ENCODE measurements around the gene HADH.
"Not testable (repeated sequence)": the region's sequence is repeated elsewhere in the genome, so short reads cannot be mapped to it uniquely, and the experiment has no call there.

HADH gene

DNA sequence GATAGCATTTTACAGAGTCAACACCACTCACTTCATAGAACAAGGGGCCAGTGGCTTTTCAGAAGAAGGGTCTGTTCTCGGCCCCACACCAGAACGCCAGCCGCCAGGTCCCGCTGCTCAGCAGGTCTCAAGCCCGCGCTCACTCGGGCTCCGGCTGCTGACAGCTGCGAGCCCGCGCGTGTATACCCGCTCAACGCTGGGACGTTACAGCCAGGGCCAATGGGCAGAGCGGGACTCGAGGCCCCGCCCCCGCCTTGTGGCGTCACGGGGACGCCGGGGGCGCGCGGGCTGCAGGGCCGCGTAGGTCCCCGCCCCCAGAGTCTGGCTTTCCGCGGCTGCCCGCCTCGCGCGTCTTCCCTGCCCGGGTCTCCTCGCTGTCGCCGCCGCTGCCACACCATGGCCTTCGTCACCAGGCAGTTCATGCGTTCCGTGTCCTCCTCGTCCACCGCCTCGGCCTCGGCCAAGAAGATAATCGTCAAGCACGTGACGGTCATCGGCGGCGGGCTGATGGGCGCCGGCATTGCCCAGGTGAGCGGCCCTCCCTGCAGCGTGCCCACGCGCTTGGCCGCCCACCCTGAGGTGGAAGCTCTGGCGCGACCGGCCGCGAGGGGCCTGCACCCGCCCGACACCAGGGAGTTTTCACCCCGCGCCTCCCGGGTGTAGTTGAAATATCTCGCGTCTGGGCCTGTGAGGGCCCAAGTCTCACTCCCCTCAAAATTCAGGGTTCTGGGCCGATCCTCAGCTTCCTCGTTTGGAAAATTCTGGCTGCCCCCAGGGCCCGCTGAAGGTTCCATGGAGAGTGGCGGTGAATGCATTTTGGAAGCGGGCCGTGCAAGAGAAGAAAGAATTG lies at the start of gene HADH:
HADH (plus strand) TSS at position 353 of the 850 bp plus-strand sequence; CDS start at position 397, 44 bp downstream.
- DNase-seq (ENCODE audit: low read depth) = peak; percentile 87

DNA sequence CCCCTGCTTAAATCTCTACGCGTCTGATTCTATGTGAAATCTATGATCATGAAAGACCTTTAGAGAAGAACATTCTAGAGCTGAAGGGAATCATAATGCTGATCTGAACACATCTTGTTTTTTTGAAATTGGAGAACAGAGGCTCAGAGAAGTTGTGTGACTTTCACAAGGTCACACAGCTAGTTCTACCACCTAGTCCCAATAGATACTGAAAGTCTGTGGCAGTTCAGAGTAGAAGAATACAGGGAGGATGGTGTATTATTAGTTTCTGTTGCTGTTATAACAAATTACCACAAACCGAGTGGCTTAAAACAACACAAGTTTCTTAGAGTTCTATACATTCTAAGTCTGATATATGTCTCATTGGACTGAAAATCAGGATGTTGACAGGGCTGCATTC lies 43.9 kb upstream of the HADH start:
- no peak for DNase-seq (ENCODE audit: low read depth)

DNA sequence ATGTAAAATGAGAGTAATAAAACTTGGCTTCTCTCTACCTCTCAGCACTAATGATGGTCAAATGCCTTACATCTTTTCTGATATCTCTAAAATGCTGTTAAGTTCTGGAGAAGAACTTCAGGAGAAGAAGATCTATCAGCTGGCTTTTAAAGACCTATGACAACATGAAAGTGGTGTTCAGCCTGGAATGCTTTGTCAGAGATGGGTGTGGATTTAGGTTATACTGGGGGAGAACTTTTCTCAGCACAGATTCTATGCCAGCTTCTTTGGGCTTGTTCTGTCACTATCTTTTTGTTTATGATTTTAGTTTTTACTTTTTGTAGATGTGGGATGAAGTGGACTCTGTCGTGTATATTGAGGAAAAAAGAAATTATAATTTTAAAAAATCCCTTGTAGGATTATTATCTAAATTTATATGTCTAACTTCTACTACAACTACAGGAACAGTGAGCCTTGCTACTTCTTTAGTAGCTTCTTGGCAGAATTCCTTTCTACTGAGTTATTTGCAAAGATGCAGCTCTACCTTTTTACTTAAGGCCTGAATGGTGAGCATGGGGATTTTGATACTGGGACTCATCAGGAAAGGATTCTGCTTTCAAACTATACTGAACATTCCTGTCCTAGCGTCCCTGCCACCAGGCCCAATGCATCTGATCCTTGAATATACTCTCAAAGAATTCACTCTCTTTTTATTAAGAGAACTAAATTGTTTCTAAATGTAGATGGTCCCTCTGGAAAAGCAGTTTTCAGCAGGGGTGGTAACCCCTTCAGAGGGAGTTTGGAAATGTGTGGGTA lies 38.7 kb upstream of the HADH start:
- DNase-seq (ENCODE audit: low read depth) = no peak

DNA sequence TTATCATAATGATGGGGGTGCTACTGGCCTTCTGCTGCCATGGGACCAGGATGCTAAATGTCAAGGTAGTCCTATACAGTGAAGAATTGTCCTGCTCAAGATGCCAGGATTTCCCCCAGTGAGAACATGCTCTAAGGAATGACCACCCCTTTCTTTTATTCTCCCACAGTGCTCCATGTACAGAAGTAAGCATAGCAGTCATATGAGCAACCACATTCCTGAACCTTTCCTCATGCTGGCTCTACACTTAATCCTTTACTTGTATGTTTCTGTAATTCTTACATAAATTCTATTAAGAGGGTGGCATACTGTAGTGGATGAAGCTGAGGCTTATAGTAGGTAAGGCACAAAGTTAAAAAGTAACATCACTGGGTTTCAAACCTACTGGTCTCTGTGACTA lies 38.1 kb upstream of the HADH start:
- no peak for DNase-seq (ENCODE audit: low read depth)

DNA sequence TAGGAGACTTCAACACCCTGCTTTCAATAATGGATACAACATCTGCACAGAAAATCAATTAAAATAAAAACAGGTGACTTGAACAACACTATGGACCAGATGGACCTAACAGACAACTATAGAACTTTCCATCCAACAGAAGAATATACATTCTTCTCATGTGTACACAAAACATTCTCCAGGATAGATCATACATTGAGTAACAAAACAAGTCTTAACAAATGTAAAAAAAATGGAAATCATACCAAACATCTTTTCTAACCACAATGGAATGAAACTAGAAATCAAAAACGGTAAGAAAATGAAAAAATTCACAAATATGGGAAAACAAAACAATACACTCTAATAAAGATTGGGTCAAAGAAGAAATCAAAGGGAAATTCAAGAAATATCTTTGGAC lies 33.7 kb upstream of the HADH start:
- no peak for DNase-seq (ENCODE audit: low read depth)

DNA sequence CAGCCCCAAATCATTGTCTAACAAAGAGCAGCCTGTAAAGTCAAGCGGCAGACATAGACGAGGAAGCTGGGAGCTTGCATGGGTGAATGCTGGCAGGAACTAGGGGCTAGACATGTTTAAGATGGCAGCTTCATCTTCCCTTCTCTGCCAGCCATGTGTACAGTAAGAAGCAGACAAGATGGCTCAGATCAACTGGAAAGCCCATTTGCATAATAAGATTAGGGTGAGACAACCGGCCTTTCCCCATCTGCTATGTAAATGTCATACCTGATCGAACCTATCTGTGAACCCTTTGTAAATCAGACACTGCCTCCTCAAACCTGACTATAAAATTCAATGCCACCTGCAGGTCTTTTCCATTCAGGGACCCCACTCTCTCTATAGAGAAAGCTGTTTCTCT lies 22.8 kb upstream of the HADH start:
- DNase-seq (ENCODE audit: low read depth) = no peak

DNA sequence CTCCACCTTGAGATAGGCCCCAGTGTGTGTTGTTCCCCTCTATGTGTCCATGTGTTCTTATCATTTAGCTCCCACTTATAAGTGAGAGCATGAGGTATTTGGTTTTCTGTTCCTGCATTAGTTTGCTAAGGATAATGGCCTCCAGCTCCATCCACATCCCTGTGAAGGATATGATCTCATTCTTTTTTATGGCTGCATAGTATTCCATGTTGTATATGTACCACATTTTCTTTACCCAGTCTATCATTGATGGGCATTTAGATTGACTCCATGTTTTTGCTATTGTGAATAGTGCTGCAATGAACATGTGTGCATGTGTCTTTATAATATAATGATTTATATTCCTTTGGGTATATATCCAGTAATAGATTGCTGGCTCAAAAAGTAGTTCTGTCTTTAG lies 22.2 kb upstream of the HADH start:
- DNase-seq (ENCODE audit: low read depth) = not testable (repeated sequence)

DNA sequence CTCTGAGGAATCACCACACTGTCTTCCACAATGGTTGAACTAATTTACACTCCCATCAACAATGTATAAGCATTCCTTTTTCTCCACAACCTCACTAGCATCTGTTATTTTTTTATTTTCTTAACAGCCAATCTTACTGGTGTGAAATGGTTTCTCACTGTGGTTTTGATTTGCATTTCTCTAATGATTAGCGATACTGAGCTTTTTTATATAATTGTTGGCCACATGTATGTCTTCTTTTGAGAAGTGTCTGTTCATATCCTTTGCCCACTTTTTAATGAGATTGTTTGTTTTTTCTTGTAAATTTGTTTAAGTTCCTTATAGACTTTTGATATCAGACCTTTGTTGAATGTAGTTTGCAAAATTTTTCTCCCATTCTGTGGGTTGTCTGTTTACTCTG lies 21.8 kb upstream of the HADH start:
- DNase-seq (ENCODE audit: low read depth) = not testable (repeated sequence)

DNA sequence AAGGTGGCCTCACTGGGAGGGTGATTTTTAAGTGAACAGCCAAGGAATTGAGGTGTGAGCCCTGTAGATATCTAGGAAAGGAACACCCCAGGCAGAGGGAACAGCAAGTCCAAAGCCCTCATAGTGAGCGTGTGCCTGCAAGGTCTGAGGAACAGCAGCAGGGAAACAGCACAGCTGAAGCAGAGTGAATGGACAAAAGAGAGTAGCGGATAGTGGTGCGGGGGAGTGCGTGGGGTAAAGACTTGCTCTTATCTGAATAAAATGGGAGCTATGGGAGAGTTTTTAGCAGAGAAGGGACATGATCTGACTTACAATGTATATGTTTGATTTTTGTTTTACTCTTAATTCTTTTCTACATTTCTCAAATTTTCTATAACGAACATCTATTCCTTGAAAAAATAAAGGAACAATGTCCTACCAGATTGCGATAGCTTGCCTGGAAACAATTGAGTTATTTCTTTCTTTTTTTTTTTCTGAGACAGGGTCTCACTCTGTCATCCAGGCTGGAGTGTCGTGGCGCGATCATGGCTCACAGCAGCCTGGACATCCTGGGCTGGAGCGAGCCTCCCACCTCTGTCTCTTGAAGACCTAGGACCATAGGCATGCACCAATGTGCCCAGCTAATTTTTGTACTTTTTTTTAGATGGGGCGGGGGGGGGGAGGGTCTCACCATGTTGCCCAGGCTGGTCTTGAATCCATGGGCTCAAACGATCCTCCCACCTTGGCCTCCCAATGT lies 19.5 kb upstream of the HADH start:
- no peak for DNase-seq (ENCODE audit: low read depth)

DNA sequence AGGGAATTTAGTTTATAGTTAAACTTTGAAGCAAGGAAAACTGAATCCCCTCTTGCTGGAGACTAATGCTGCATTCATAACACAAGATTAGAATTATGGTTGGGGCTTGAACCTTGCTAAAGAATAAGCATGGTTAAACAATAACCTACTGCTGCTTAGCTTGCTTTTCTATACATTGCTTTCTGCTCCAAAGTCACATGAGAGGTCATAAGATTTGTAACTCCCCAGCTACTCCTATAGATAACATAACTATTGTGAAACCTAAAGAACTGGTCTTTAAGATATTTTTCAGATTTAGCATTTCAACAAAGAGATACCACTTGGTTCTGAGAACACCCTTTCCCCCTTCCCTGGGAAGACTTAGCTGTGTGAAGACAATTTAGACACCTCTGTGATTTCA lies 17.1 kb upstream of the HADH start:
- no peak for DNase-seq (ENCODE audit: low read depth)

DNA sequence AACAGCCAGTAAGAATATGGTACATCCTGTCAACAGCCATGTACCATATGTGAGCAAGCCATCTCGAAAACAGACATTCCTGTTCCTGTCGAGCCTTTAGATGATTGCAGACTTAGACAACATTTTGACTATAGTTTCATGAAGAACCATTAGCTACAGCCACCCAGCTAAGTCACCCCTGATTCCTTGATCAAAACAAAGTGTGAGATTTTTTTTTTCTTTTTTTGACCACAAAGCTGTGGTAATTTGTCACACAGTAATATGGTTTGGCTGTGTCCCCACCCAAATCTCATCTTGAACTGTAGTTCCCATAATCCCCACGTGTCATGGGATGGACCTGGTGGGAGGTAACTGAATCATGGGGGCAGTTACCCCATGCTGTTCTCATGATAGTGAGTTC lies 15.2 kb upstream of the HADH start:
- DNase-seq (ENCODE audit: low read depth) = no peak

DNA sequence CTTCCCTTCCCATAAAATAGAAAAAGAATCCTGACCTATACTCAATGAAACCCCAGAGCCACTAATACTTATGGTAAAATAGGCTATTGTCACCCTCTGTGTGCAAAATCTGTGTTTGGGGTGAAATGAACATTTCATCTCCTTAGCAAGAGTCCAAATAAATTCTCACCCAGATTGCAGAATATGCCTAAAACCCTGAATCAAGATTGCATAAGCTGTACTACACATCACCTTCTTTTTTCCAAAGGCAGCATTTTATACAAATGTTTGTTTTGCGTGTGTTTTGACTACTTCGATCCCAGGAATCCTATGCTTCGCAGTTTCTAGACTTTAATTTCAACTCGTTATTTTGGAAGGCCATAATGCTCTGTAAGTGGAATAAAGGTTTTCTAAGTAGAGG lies 12.2 kb upstream of the HADH start:
- no peak for DNase-seq (ENCODE audit: low read depth)

DNA sequence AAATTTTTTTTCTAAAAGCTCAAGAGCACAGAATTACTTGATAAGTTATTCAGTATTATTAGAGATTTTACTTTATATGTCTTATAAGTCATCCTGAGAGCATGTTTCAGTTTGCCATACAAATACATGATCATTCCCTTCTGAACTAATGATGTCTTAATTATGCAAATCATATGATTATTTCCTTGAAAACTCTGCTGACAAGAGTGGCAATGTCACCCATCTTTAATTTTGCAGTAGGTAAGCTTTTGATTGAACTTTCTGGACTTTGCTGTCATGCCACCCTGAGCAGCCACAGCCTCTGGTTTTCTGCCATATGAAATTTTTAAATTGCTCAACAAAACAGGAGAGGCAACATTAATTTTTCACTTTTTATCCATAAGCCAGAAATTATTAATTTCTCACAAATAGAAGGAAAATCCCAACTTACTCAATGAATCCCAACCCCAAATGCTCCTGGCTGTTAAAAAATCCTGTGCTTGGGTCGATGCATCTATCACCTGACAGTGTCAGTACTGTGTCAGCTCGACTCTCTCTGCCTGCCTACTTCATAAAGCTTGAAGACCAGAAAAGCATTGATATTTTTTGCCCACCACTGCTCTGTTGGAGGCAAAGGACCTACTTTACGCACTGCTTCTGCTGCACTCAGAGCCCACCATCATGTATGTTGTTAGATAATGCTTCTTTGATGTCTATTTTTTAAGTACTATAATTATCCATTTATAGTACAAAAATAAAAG lies 11.6 kb upstream of the HADH start:
- DNase-seq (ENCODE audit: low read depth) = no peak

DNA sequence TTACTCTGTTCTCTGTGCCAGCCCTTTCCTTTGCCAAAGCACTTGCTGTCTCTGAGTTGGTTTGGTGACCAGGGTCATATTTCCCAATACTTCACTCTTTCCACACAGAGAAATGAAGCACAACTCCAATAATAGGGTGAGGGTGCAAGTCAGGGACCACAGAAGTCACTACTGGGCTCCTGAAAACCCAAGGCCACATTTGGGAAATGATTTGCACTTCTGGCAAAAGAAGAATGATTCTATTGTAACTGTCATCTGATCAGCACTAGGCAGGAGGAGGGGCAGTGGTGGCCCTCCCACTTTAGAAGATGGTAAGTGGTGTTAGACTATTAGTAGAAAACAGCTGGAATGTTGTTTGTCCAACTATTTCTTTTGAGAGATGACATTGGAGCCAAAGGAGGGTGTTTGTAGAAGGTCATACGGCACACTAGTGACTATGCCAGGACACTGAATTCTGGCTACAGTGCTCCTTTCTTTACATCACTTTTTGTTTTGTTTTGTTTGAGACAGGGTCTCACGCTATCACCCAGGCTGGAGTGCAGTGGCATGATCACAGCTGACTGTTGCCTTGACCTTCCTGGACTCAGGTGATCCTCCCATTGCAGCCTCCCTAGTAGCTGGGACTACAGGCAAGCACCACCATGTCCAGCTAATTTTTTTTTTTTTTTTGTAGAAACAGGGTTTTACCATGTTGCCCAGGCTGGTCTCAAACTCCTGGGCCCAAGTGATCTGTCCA lies 10.8 kb upstream of the HADH start:
- DNase-seq (ENCODE audit: low read depth) = no peak

DNA sequence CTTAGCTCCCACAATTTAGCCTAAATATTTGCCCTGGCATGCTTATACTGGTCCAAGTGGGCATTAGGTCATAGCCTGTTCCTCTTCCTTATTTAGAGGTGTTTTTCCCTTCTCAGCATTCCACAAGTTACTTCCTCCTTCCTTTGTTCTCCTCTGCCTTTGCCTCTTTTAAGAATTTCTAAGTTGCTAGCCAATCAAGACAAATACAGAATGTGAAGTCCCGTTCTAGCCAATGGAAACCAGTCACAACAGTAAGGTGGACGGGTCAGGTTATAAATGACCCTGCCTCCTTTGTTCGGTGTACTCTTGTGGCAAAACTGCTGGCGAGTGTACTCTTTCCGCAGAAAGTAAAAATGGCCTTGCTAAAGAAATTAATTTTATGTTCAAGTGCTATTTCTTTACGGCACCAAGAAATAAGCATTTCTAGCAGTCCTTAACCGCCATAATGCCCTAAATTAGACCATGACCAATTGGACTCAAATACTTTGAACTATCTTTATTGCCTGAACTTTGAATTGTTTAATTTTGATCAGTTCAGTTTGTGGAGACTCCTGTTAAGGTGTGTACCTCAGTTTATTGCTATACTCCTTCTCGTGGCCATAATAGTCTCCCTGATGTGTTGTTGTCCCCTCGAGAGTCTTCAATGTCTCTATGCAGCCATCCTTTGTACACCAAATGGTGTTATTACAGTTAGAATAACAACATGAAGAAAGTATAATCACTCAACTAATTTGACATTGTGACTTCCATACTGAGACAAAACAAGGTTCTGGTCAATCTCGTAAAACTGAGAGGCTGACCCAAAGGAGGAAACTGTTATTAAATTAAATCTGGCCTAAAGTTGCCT lies 1.6 kb upstream of the HADH start:
- DNase-seq (ENCODE audit: low read depth) = no peak

DNA sequence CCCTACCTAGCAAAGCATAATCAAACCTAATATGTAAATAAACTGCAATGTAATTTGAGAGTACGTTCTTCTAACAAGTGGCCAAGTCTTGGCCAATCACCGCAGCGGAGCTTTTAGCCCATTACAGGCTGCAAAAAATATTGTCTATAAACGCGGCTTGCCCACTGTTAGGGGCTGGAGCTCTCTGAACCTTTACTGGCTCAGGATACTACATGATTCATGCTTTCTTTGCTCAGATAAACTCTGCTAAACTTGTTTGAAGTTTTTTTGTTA lies 990 bp upstream of the HADH start:
- no peak for DNase-seq (ENCODE audit: low read depth)

DNA sequence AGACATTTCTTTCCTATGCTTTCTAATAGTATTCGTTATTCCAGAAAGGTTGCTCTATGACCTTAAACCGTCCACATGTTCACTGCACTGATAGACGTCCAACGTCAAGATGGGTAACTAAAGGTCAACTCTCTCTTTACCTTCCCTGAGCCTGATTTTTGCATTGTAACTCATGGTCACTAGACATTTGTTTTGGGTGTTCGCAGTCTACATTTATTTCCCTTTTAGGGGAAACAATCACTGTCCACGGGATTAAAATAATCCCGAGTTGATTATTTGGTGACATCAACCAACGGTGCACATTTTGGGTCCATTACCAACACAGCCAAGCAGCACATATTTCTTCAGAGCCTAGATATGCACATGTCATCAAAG lies 540 bp upstream of the HADH start:
- no peak for DNase-seq (ENCODE audit: low read depth)

DNA sequence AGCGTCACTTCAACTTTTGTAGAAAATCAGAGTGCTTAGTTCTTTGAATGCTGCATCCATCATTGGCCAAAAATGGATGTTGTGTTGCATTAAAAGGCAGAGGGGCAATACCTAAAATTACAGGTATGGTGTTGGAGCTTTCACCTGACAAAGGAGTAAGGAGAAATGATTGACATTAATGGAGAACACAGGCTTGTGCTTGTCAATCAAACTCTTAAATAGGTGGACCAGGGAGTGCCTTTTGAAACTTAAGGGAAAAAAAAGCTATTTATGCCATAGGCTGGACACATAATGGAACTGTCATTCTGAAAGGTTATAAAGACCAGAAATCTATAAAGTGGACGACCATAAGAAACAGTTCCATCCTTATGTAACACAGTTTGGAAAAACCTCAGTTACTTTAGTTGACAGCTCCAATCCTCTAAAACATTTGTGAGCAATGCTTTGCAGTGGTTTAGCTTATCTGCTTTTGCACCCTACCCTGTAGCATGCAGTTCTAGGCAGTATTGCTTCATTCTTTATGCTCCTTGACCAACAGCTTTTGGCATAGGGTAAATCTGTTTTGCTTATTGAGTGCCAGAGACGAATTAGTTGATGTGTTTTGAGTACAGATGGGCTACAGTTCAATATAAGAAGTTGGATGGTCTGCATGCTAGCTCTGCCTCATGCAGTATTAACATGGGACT lies 2.4 kb downstream of the HADH start:
- no peak for DNase-seq (ENCODE audit: low read depth)

DNA sequence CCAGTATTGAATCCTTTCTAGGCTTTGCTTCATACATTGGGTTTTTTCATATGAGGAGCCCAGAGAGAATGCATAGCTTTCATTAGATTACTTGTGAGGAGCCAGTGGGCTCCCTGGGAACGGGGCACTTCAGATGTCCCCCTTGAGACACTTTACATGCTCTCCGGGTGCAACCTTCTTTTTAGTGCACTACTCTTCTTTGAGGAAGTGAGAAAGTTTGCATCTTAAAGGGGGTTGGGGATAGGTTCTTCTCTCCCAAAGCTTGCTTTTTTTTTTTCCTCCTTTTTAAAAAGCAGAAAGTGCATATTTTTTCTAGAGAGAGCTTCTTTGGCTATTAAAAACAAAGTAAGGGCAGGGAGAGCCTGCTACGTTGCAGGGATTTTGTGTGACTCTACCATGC lies 4.3 kb downstream of the HADH start:
- no peak for DNase-seq (ENCODE audit: low read depth)

DNA sequence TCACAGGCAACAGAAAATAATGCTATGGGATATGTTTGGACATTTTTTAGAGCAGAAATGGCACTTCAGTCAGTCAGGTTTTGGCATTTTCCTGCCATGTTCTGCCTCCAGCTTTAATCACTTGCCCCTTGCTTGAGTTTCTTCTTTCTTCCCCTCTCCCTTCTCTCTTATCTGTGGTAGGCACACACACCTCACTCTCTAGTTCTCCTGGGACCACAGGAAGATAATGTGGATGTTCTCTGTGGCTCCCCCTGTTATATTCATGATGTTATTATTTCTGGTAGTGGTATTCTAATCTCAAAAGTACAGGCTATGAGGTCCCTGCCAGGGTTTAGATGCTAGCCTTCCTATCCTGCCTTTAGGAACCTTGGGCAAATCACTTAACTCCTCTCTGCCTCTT lies 5.2 kb downstream of the HADH start:
- DNase-seq (ENCODE audit: low read depth) = no peak

Measured in stimulated activated CD8-positive, alpha-beta memory T cell treated with anti-CD3 and anti-CD28 coated beads, Interleukin-12 subunit alpha, Interleukin-12 subunit beta, amount 100 ng/mL, for 1 hour (primary cell).